D721Med (cell line): ENCODE results near the gene ITGAE.
"Not testable (repeated sequence)": the region's sequence is repeated elsewhere in the genome, so short reads cannot be mapped to it uniquely, and the experiment has no call there.

ENCODE experiments used
- DNase-seq: peaks from one replicate; pipeline ENCODE4 v3.0.0; 2011; ENCODE audit warnings: low spot score; ENCODE audit not compliant: insufficient read length
- FAIRE-seq: peaks from 2 replicates; lab custom pipeline; 2011; peaks lifted over from hg19 to GRCh38; lab: Jason Lieb, UNC
- TF ChIP-seq, protein P1 (sequence below): IDR thresholded peaks from 2 replicates; pipeline ENCODE4 v1.5.1; 2012; ENCODE audit warnings: mild to moderate bottlenecking, control low read depth; ENCODE audit not compliant: insufficient read depth; ENCODE audit errors: missing control alignments

Gene ITGAE

DNA sequence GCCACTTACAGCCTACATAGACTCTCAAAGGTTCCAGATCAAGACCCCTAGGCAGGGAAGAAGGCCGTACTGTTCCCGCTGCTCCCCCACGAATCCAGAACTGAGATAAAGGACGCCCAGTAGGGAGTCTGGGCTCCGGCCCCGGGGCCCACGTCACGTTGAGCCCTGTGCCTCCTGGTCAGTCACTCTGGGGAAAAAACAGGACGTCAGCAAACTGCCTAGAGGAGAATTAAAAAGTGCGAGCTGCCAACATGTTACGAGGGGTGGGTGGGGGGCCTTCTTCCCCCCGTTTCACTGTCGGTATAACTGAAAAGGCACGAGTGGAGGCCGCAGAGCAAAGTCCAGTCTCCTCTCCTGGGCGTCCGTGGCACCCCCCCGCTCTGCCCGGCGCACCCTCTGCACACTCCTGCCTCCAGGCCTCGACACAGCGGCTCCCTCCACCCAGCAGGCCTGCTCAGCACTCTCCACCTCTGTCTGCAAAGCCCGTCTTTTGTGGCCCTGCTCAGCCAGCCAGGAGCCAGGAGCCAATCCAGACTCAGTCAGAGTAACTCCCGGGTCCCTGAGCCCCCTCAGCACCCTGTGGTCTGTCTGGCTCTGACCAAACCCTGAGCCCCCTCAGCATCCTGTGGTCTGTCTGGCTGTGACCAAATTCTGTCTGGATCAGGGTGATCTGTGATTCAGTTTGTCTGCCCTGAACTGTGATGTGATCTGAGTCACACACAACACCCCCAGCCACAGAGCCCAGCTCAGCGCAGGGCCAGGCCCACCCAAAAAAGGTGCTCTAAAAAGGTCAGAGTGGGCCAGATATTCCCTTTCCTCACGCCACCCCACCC lies 6.2 kb downstream of the ITGAE start:
- TF ChIP-seq, protein P1, sequence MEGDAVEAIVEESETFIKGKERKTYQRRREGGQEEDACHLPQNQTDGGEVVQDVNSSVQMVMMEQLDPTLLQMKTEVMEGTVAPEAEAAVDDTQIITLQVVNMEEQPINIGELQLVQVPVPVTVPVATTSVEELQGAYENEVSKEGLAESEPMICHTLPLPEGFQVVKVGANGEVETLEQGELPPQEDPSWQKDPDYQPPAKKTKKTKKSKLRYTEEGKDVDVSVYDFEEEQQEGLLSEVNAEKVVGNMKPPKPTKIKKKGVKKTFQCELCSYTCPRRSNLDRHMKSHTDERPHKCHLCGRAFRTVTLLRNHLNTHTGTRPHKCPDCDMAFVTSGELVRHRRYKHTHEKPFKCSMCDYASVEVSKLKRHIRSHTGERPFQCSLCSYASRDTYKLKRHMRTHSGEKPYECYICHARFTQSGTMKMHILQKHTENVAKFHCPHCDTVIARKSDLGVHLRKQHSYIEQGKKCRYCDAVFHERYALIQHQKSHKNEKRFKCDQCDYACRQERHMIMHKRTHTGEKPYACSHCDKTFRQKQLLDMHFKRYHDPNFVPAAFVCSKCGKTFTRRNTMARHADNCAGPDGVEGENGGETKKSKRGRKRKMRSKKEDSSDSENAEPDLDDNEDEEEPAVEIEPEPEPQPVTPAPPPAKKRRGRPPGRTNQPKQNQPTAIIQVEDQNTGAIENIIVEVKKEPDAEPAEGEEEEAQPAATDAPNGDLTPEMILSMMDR = no peak
- DNase-seq = no peak
- FAIRE-seq = no peak

DNA sequence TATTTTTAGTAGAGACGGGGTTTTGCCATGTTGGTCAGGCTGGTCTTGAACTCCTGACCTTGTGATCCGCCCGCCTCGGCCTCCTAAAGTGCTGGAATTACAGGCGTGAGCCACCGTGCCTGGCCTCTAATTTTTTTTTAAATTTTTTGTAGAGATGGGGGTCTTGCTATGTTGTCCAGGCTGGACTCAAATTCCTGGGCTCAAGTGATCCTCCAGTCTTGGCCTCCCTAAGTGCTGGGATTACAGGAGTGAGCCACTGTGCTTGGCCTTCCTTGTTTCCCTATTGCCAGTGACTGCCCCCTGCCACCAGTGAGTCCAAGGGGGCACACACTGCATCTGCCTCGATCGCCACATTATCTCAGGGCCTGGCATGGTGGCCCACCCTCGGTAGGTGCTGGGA lies 6.8 kb downstream of the ITGAE start:
- not testable (repeated sequence) for DNase-seq, FAIRE-seq

DNA sequence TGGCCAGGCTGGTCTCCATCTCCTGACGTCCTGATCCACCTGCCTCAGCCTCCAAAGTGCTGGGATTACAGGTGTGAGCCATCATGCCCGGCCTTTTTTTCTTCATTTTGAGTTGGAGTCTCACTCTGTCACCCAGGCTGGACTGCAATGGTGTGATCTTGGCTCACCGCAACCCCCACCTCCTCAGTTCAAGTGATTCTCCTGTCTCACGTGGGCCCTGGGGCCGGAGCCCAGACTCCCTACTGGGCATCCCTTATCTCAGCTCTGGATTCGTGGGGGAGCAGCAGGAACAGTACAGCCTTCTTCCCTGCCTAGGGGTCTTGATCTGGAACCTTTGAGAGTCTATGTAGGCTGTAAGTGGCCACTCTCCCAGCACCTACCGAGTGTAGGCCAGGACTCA lies 7.7 kb downstream of the ITGAE start:
- not testable (repeated sequence) for DNase-seq, FAIRE-seq

DNA sequence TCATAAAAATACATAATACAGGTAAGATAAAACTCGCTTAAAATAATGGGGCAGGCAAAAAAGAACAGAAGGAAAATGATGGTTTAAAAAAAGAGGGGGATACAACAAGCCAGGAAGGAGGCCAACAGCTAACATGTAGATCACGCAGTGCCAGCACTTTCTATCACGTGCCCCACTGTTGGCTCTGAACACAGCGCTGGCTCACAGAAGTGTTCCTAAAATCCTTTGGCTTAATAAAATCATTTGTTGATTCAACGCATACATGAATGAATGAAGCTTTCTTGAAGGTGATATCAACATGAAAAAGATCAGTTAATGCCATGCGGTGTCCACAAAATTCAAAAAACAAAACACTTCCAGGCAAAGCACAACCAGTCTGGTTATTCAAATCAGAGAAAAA lies 8.5 kb downstream of the ITGAE start:
- TF ChIP-seq, protein P1 = no peak
- FAIRE-seq (no peak), DNase-seq (no peak)

DNA sequence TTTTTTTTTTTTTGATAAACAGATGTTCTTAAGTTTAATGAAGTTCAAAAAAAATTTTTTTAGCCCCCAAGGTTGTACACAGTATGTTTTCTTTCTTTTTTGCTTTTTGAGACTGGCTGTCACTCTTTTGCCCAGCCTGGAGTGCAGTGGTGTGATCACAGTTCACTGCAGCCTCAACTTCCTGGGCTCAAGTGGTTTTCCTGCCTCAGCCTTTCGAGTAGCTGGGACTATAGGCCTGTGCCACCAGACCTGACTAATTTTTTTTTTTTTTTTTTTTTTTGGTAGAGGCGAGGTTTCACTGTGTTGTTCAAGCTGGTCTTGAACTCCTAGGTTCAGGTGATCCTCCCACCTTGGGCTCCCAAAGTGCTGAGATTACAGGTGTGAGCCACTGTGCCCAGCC lies 12.8 kb downstream of the ITGAE start:
- DNase-seq (no peak), FAIRE-seq (no peak)
- TF ChIP-seq, protein P1 = no peak

DNA sequence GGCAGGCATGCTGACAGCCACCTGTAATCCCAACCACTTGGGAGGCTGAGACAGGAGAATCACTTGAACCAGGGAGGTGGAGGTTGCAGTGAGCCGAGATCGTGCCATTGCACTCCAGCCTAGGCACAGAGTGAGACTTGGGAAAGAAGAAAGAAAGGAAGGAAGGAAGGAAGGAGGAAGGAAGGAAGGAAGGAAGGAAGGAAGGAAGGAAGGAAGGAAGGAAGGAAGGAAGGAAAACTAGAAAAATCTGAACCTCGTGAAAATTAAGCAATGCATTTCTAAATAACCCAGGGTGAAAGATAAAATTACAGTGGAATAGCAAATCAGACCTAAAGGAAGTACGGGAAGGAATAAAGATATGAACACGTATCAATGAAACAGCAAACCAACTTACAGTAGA lies 15.7 kb downstream of the ITGAE start:
- not testable (repeated sequence) for FAIRE-seq, DNase-seq

DNA sequence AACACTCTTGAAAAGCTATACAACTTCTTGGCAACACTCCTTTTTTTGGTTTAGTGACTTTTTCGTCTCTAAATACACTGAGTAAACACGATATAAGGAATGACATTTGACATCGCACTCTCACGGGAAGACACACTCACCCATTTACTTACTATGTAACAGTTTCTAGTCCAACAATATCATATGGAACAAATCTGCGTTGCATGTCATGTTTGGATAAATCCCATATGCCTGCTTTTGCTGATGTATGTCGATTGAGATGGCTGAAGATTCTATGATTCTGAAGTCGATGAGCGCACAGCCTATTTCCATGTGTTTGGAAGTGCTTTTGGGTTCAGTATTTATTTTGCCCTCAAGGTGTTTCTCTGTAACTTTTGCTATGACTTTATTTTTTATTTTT lies 18.2 kb downstream of the ITGAE start:
- FAIRE-seq (no peak), DNase-seq (no peak)
- TF ChIP-seq, protein P1 = no peak

DNA sequence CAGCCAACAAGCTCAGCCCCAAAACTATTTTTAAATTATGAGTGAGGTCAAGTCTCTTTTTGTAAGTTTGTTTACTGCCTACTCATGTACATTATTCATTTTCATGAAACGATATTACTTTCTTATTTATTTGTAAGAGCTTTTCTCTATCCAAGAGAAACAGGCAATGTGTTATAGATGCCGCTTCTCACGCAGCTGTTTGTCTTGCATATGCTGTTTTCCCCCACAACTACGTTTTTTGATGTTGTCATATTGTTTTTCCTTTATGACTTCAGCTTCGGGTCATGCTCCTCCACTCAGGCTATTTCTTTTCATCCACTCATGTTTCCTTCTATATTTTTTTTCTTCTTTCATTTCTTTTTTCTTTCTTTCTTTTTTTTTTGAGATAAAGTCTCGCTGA lies 20.0 kb downstream of the ITGAE start:
- DNase-seq = no peak
- no peak for FAIRE-seq
- TF ChIP-seq, protein P1 = no peak
